ENCODE data around the gene PDGFD. TPM values are rescaled to one million over a fixed set of nuclear protein-coding genes. Genes with fewer than 3 reads are reported as not detected.

The PDGFD gene
- total and polyA plus RNA-seq, 12 donors = 6.0 to 17.5 (median 10.7) TPM

- peaks cover 0 to 6% (median 0%) of the 10 kb centered on the region in 11 donors for H3K9me3 ChIP-seq
- TF ChIP-seq, protein P1, sequence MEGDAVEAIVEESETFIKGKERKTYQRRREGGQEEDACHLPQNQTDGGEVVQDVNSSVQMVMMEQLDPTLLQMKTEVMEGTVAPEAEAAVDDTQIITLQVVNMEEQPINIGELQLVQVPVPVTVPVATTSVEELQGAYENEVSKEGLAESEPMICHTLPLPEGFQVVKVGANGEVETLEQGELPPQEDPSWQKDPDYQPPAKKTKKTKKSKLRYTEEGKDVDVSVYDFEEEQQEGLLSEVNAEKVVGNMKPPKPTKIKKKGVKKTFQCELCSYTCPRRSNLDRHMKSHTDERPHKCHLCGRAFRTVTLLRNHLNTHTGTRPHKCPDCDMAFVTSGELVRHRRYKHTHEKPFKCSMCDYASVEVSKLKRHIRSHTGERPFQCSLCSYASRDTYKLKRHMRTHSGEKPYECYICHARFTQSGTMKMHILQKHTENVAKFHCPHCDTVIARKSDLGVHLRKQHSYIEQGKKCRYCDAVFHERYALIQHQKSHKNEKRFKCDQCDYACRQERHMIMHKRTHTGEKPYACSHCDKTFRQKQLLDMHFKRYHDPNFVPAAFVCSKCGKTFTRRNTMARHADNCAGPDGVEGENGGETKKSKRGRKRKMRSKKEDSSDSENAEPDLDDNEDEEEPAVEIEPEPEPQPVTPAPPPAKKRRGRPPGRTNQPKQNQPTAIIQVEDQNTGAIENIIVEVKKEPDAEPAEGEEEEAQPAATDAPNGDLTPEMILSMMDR (IDR thresholded peaks at IDR 0.05) = peak in 8 of 9 donors; percentile 11 to 58 (median 42)
- intact Hi-C loops (cut with DNase I) = loop anchor here in 9 of 10 donors (1.0 to 10.0 kb wide), 5 partner anchors 224 to 469 kb away; no protein-coding TSS in a partner anchor
- WGBS, 2 donors = 87 to 92% methylated on average over 8 of the region's 8 CpGs
- no peak overlapping the region for H3K4me3 ChIP-seq
- H3K4me1 ChIP-seq = peaks cover 0 to 13% (median 5%) of the 10 kb centered on the region in 9 donors
- no peak overlapping the region for H3K27ac ChIP-seq
- H3K36me3 ChIP-seq = no peaks in the 10 kb centered on the region
- no peak for ATAC-seq
- DNase-seq = no peak
- no peaks in the 10 kb centered on the region for H3K27me3 ChIP-seq
Observed at GRCh38 chr11:104151404-104152204, 12.3 kb downstream of the PDGFD start.

DNA sequence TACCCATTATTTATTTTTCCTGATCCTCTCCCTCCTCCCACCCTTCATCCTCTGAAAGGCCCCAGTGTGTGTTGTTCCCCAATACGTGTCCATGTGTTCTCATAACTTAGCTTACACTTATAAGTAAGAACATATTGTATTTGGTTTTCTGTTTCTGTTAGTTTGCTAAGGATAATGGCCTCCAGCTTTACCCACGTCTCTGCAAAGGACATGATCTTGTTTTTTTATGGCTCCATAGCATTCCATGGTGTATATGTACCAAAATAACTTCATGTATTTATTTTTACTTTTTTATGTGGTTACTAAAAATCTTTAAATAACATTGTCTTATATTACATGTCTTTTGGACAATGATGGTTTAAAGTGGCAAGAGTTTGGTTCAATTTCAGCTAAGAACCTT is 15.2 kb downstream of the PDGFD start:
- H3K27me3 ChIP-seq = no peaks in the 10 kb centered on the region
- peaks cover 0 to 13% (median 5%) of the 10 kb centered on the region in 9 donors for H3K4me1 ChIP-seq
- H3K27ac ChIP-seq = no peak overlapping the region
- TF ChIP-seq, protein P1 (IDR thresholded peaks at IDR 0.05) = no peak
- H3K4me3 ChIP-seq = no peak overlapping the region
- intact Hi-C loops (cut with DNase I) = no loop called here
- H3K9me3 ChIP-seq = peaks cover 0 to 6% (median 0%) of the 10 kb centered on the region in 11 donors
- WGBS, 2 donors = 84 to 88% methylated on average over 2 of the region's 2 CpGs
- ATAC-seq (no peak), DNase-seq (no peak)
- no peaks in the 10 kb centered on the region for H3K36me3 ChIP-seq

DNA sequence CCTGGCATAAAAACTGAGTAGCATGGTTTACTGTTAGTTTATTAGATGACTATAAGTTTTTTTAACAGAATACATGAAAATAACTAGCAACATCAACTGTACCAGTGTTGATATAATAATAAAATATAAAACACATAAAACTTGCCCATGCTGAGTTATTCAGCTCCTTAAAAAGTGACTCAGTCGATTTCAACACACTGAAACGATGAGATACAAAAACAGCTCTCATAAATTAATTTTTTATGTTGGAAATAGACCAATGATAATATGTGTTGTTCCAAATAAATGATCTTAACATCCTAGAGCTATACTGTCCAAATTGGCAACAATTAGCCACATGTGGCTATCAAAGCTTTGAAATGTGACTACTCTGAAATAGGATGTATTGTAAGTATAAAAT is 15.9 kb downstream of the PDGFD start:
- TF ChIP-seq, protein P1 (IDR thresholded peaks at IDR 0.05) = no peak
- Histone ChIP-seq H3K27me3 (no peaks in the 10 kb centered on the region), H3K36me3 (no peaks in the 10 kb centered on the region), H3K27ac (no peak overlapping the region), H3K4me1 (peaks cover 0 to 7% (median 4%) of the 10 kb centered on the region in 9 donors), H3K4me3 (no peak overlapping the region), H3K9me3 (peaks cover 0 to 6% (median 0%) of the 10 kb centered on the region in 11 donors)
- ATAC-seq (peak in 1 of 8 donors; percentile 49), DNase-seq (no peak)
- intact Hi-C loops (cut with DNase I) = no loop called here
- WGBS, 2 donors = 53 to 67% methylated on average over 2 of the region's 2 CpGs

DNA sequence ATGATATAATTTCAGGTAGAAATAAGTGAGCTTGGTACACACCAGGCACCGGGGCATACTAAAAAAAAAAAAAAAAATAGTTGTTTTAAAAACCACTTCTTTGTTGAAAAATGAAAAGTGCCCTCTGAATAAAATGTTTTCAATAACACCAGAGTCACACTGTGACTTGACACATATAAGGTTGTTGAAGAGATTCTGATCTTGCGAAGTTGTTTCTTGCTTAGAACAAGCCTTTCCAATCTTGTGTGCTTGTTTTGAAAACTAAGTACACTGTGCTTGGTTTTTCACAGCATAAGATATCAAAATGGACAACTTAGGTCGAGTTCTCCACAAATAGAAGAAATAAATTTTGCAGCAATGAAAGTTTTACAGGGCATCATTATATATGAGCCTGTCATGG is 17.0 kb downstream of the PDGFD start:
- Histone ChIP-seq H3K27me3 (no peaks in the 10 kb centered on the region), H3K4me3 (no peak overlapping the region), H3K27ac (no peak overlapping the region), H3K4me1 (no peaks in the 10 kb centered on the region), H3K9me3 (peaks cover 0 to 6% (median 0%) of the 10 kb centered on the region in 11 donors), H3K36me3 (no peaks in the 10 kb centered on the region)
- no peak for ATAC-seq
- 85 to 91% methylated on average over 3 of the region's 3 CpGs for WGBS, 2 donors
- intact Hi-C loops (cut with DNase I) = no loop called here
- no peak for DNase-seq
- TF ChIP-seq, protein P1 (IDR thresholded peaks at IDR 0.05) = no peak

All from heart right ventricle (tissue), 16 donors.